GM18951 (cell line): ENCODE measurements around the gene NEFH.

ENCODE experiments used
- POLR2A ChIP-seq: IDR thresholded peaks from 4 replicates; pipeline ENCODE4 v1.6.1; 2011; ENCODE audit warnings: mild to moderate bottlenecking; ENCODE audit not compliant: insufficient read length, insufficient read depth; ENCODE audit errors: extremely low read depth
- in situ Hi-C: fragments of 300-500 bp; cut with MboI; formaldehyde crosslinking; loops from one replicate; pipeline ENCODE4 v1.12.0; 2022; ENCODE audit warnings: low sequenced_read_pairs, mixed read lengths, inconsistent platforms; ENCODE audit not compliant: unreplicated experiment

Gene NEFH

DNA sequence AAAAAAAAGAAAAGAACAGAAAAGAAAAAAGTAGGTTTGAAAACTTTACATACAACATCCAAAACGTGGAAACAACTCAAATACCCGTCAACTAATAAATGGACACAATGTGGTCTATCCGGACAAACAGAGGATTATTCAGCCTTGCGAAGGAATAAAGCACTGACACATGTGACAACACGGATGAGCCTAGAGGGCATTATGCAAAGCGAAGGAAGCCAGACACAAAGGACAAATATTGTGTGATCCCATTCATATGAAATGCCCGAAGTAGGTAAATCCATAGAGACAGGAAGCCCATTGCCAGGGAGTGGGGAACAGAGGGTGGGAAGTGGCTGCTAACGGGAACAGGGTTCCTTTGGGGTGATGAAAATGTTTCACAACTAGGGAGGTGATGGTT, 29.8 kb upstream of the NEFH start:
- in situ Hi-C loops, result no loop called here
- no peak for TF ChIP-seq POLR2A

DNA sequence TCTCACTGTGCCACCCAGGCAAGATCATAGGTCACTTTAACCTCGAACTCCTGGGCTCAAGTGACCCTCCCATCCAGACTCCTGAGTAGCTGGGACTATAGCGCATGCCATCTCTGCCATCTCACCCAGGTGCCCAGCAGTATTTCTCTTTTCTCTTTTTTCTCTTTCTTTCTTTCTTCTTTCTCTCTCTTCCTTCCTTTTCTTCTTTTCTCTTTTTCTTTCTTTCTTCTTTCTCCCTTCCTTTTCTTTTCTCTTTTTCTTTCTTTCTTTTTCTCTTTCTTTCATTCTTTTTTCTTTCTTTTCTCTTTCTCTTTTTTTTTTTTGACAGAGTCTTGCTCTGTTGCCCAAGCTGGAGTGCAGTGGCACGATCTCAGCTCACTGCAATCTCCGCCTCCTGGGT, 28.2 kb upstream of the NEFH start:
- in situ Hi-C loops, result no loop called here
- TF ChIP-seq POLR2A, result no peak

DNA sequence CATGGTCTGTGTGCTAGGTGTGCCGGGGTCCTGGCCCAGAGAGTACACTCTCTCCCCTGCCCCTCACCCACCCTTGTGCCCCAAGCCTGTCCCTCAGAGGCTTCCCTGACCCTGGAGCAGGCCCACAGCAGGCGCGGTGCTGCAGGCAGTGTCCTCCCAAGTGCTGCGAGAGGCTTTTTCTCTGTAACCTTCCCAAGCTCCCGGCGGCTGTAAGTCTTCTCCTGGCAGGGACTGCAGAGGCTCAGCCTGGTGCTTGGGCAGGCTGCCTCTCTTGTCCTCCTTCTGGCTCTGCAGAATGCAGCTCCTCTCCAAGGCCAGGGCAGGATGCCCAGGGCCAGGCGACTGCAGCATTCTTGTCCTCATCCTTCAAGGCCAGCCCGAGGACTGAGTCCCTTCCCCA, 25.7 kb upstream of the NEFH start:
- no peak for TF ChIP-seq POLR2A
- in situ Hi-C loops, result no loop called here

DNA sequence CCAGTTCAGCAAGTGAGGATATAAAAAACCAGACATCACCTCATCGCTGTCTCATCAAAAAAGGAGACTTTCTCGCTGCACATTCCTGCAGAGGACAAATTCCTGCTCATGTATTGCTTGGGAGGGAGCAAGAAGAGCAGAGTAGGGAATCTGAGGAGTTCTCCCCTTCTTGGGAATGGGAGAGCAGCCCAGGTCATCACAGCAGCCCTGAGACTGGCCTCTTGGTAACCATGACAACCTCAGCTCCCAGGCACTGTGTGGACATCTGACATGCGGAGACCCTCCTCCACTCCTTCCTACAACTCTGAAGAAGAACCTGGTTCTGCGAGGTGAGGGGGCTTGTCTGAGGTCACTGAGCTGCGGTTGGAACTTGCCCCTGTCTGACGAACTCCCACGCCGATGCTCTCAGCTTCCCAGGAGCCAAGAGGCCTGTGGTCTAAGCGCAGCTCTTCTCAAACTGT, 23.8 kb upstream of the NEFH start:
- no peak for TF ChIP-seq POLR2A

DNA sequence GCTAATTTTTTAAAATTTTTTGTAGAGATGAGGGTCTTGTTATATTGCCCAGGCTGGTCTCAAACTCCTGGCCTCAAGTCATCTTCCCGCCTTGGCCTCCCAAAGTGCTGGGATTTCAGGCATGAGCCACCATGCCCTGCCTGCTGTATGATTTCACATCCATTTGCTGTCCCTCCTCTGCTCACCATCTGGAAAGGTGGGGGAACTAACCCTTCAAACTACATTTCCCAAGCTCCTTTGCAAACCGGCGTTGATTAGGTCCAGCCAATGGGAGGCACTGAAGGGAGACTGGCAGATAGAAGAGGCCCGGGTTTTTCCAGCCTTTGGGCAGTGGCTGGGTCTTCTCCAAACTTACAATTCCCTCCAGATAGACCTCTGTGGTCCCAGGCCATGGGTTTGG, 22.3 kb upstream of the NEFH start:
- in situ Hi-C loops, result no loop called here

More for the DNA sequence above, 23.8 kb upstream of the NEFH start:
- in situ Hi-C loops, result no loop called here

DNA sequence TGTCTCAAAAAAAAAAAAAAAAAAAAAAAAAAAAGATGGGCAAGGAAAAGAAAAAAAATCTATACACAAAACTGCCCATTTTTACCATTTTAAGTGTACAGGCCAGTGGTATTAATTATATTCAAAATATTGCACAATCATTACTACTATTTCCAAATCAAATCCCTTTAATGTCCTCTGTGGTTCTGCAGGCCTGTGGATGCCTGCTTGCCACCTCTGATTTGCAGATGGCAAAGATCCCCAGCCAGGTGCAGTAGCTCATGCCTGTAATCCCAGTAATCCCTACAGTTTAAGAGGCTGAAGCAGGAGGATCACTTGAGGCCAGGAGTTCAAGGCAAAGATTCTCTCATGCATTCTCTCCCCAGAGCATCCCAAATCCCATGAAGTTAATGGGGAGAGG, 21.5 kb upstream of the NEFH start:
- TF ChIP-seq POLR2A, result no peak
- in situ Hi-C loops, result no loop called here

More for the DNA sequence above, 22.3 kb upstream of the NEFH start:
- TF ChIP-seq POLR2A, result no peak

DNA sequence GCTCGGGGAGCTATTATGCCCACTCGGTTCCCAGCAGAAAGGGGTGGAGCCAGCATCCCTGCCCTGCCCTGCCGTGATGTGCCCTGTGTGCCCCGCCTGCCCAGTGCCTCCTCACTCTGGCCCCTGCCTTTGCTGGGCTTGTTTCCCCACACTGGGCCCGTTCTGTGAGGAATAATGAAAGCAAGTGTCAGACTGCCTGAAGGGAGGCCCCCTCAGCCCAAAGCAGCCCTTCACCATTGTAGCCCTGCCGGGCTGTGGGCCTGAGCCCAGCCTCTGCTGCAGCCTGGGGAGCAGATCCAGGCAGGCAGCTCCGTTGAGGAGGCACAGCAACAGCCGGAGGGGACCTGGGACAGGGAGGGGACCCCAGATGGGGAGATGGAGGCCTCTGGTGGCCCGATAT, 20.2 kb upstream of the NEFH start:
- in situ Hi-C loops, result no loop called here
- TF ChIP-seq POLR2A, result no peak

DNA sequence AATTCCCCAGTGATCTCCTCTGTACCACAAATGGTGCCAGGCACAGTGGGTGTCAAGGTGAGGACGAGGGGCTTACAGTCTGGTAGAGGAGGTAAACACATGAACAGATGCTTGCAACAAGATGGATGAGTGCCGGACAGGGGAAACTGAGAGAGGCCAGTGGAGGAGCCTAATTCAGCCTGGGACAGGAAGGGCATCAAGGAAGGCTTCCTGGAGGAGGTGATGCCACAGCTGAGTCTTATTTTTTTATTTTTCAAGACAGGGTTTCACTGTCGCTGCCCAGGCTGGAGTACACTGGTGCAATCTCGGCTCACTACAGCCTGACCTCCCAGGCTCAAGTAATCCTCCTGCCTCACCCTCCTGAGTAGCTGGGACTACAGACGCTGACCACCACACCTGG, 18.8 kb upstream of the NEFH start:
- in situ Hi-C loops, result no loop called here
- no peak for TF ChIP-seq POLR2A

DNA sequence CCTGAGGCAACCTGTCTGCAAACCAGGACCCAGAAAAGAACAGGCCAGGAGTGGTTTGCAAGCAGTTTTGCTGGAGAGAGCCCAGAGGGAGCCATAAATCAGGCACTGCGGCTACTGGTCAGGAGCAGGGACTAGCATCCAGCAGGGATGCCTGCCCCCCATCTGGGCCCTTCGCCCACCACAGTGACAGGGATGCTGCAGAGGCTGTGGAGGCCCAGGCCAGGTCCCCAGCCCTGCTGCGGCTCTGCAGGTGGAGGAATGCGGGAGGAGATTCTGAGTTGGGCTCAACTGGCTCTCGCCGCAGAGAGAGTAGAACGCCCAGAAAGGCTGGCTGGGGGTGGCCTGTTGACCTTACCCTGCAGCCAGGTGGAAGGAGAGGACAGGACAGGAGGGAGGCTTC, 16.4 kb upstream of the NEFH start:
- TF ChIP-seq POLR2A, result no peak
- in situ Hi-C loops, result no loop called here

DNA sequence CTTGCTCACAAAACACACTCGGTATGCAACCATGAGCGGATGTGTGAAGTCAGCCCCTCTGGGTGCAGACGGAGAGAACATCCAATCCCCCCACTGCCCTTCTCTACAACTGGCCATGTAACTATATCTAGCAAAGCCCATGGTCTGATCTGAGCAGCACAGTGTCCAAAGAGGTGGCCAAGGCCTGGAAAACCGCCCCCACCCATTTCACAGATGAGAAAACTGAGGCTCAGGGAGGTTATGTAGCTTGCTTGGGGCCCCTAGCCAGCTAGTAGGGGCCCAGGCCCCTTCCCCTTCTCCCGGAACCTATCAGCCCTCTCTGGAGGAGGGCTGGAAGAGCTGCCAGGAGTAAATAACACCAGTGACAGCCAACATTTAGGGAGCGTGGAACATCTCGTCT, 15.4 kb upstream of the NEFH start:
- no peak for TF ChIP-seq POLR2A
- in situ Hi-C loops, result no loop called here

DNA sequence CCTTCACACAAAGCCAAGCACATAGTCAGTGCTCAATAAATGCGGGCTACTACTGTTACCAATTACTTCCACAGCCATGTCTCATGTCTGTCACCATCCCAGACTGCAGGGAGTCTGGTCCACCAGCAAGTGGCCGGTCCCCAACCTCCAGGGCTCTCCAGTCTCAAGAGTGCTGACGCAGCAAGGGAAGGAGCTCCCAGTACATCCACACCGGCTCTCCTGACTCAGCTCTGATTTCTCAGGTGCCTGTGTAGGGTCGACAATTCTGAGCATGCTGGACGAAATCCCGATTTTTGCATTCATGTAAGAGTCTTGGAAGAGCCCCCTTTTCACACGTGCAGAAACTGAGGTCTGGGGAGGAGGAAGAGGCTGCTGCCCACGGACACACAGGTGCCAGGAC, 10.3 kb upstream of the NEFH start:
- in situ Hi-C loops, result no loop called here
- TF ChIP-seq POLR2A, result no peak

DNA sequence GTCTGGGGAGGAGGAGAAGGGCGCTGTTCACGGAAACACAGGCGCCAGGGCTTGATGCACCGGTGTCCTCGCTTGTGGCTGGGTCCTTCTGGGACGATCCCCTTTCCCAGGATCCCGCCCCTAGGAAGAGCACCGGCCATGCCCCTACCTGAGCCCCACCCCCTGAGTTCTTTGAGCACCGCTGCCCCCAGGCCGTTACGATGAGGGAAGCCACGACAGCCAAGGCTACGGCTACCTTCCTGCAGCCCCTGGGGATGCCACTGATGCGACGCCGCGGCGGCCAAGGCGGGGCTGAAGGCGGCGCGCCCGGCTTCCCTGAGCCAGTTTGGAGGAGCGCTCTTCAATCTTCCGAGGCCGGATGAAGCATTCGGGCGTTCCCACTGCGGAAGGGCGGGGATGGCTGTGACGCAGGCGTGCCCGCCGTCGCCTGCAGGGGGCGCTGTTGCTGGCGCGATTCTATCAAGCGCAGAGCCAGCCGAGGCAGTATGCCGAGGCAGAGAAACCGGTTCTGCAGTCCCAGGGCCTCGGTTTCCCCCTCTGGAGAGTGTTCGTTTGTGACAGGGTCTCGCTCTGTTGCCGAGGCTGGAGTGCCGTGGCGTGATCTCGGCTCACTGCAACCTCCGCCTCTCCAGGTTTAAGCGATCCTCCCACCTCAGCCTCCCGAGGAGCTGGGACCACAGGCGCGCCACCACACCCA, 9.7 kb upstream of the NEFH start:
- in situ Hi-C loops, result no loop called here
- TF ChIP-seq POLR2A, result no peak

DNA sequence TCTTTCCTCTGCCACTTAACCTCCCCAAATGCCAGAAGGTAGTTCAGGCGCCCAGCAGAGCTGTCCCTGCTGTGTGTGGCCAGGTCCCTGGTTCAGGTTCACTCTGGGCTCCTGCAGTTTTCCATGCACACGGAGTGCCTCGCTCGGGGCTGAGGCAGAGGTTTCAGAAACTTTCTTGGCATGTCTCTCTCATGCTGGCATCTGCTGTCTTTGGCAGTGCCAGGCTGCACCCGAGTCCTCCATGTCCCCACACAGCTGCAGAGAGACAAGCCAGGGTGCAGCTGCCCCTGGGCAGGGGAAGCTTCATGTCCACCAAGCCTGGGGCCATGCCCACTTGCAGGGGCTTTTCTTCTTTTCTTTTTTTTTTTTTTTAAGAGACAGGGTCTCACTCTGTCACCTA, 7.0 kb upstream of the NEFH start:
- in situ Hi-C loops, result no loop called here
- TF ChIP-seq POLR2A, result no peak

DNA sequence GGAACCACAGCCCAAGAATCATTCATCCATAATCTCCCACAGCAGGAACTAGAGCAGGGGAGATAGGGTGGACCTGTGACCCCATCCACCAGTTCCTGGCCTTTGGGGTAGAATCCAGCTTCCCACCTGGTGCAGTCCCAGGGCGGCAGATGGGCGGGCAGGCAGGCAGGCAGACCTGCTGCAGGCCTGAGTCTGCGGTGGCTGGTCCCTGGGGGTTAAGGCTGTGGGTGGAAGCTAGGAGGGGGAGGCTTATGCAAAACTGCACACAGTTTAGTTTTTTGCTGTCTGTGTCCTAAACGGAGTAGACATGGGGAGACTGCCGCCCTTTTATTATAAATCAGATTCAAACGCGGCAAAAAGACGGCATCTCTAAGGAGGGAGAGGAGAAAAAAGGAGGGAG, 4.5 kb upstream of the NEFH start:
- in situ Hi-C loops, result no loop called here
- no peak for TF ChIP-seq POLR2A

DNA sequence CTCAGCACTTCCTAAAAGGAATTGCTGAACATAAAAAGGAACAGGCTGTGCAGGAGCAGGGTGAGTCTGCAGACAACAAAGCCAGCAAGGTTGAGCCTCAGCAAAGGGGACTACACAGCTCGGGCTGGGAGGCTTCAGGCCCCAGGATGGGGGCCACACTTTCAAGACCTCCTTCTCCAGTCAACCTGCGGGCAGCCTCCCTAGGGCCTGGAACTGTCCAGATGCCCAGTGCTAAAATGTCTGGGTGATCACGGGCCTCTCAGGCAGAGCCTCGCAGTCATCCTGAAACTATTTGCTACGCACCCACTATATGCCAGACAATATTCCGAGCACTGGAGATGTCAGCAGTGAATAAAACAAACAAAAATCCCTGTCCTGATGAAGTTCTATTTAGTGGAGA, 3.9 kb upstream of the NEFH start:
- TF ChIP-seq POLR2A, result no peak
- in situ Hi-C loops, result no loop called here
